H1 (cell line): Measurements from ENCODE around the gene SLU7. TPM values are rescaled to one million over a fixed set of nuclear protein-coding genes. Genes with fewer than 3 reads are reported as not detected.

Experiments
- CHD7 ChIP-seq: fragments of 300-600 bp; sonication (generic); IDR thresholded peaks from 2 replicates; pipeline ENCODE4 v1.7.1; 2012; ENCODE audit warnings: low read length, moderate library complexity, mild to moderate bottlenecking, inconsistent platforms; ENCODE audit not compliant: insufficient replicate concordance
- CREB1 ChIP-seq: IDR thresholded peaks from 2 replicates; pipeline ENCODE4 v1.6.1; 2012; ENCODE audit warnings: inconsistent platforms
- EZH2 ChIP-seq: fragments of 200-600 bp; sonication (generic); IDR thresholded peaks from 2 replicates; pipeline ENCODE4 v1.7.1; 2012; ENCODE audit warnings: low read depth, mild to moderate bottlenecking, moderate library complexity, low read length, inconsistent platforms; ENCODE audit not compliant: severe bottlenecking
- JUN ChIP-seq: IDR thresholded peaks from 2 replicates; pipeline ENCODE4 v1.6.1; 2011; ENCODE audit warnings: low read depth, mild to moderate bottlenecking, improper control_type of control experiment, low read length
- POLR2AphosphoS5 ChIP-seq: IDR thresholded peaks from 2 replicates; pipeline ENCODE4 v1.6.1; 2011; ENCODE audit warnings: low read depth, low read length
- SAP30 ChIP-seq: fragments of 300-600 bp; sonication (generic); IDR thresholded peaks from 2 replicates; pipeline ENCODE4 v1.7.1; 2012; ENCODE audit warnings: low read length, moderate library complexity, mild to moderate bottlenecking, inconsistent platforms; ENCODE audit not compliant: insufficient read depth, insufficient replicate concordance
- TEAD4 ChIP-seq: IDR thresholded peaks from 2 replicates; pipeline ENCODE4 v1.6.1; 2012; ENCODE audit warnings: low read depth, low read length, inconsistent platforms, mixed read lengths
- USF2 ChIP-seq: IDR thresholded peaks from 2 replicates; pipeline ENCODE4 v1.6.1; 2011; ENCODE audit warnings: low read length, improper control_type of control experiment
- polyA plus RNA-seq, 7 experiments: library from polyadenylated mRNA; depleted of rRNA in 3 of 7; stranded (reverse) in 5 of 7; unstranded in 2 of 7; fragments of >200 nt in 5 of 7; fragments of 200-250 nt in 2 of 7; gene quantifications; 1 replicate in 5 of 7; 2 replicates in 1 of 7; 4 replicates in 1 of 7; pipeline versions ENCODE4 v1.2.1 to v1.2.3, GENCODE V29; 2011 to 2013; ENCODE audit warnings: missing spikeins in 2 of 7, mixed read lengths in 2 of 7
- total RNA-seq: library from RNA; stranded (reverse); fragmentation: NEBNext Ultra II Directional; extraction: Animal tissue kit (Norgen Biotek cat#: 25700); gene quantifications from 2 replicates; pipeline ENCODE4 v1.2.1, GENCODE V29; 2021

Gene SLU7
- total and polyA plus RNA-seq, 2 of the 8 experiments (the other 6 are each of a cell fraction or from before 2014, with no cell fraction given) = 6.0 to 34.1 TPM

- TF ChIP-seq EZH2 (no peak), TEAD4 (no peak), CREB1 (no peak), JUN (no peak), POLR2AphosphoS5 (no peak), CHD7 (no peak), USF2 (no peak), SAP30 (no peak)
Measured at GRCh38 chr5:160379511-160379910, 39.4 kb downstream of the SLU7 start (continued).
